Stimulated activated CD4-positive, alpha-beta T cell treated with anti-CD3 and anti-CD28 coated beads, Interleukin-2, amount 100 ng/mL, for 48 hours (primary cell): ENCODE measurements around the gene PRPF19.

Source experiments
- DNase-seq, 2 donors: peaks; one replicate each; pipeline ENCODE4 v3.0.0-alpha.2; 2020

PRPF19 gene

DNA sequence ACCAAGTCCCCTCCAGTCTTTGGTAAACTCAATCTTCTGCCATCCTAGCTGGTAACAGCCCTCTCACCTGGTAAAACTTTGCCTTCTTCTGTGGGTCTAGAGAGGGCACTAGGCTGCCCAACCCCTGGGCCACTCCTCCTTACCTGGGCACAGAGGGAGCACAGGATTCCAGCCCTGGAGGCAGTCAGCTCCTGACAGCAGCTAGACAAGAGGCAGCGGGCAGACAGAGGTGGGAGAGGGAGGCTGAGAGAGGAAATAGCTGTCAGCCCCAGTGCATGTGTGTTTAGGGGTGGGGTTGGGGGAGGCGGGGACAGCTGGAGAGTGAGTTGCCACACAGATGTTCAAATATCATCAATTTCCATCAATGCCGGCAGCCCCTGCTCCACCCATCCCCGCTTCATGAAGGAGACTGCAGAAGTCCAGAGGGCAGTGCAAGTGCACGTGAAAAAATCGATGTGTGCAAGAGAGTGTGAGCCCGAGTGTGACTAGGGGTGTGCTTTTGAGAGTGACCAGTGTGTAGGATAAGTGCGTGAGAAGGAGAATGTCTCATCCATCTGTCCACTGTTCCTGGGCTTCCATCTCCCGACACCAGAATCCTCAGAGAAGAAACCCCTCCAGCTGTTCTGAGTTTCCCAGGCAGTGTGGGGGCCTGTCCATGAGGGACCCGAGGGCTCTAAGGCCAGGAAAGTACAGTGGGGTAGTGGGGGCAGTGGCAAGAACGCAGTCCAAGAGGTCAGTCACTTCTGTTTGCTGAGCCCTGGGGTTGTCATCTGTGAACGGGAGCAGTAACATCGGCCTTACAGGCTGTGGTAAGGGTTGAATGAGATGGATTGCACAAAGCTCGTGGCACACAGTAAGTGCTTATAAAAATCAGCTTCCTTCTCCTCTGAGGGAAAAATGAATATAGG lies 50.4 kb downstream of the PRPF19 start, which contains the start of gene PTGDR2:
Gene PTGDR2, minus strand, starts transcription at position 225 of the 908 bp plus-strand sequence. CDS start 2,228 bp downstream, outside the sequence.
- no peak for DNase-seq

DNA sequence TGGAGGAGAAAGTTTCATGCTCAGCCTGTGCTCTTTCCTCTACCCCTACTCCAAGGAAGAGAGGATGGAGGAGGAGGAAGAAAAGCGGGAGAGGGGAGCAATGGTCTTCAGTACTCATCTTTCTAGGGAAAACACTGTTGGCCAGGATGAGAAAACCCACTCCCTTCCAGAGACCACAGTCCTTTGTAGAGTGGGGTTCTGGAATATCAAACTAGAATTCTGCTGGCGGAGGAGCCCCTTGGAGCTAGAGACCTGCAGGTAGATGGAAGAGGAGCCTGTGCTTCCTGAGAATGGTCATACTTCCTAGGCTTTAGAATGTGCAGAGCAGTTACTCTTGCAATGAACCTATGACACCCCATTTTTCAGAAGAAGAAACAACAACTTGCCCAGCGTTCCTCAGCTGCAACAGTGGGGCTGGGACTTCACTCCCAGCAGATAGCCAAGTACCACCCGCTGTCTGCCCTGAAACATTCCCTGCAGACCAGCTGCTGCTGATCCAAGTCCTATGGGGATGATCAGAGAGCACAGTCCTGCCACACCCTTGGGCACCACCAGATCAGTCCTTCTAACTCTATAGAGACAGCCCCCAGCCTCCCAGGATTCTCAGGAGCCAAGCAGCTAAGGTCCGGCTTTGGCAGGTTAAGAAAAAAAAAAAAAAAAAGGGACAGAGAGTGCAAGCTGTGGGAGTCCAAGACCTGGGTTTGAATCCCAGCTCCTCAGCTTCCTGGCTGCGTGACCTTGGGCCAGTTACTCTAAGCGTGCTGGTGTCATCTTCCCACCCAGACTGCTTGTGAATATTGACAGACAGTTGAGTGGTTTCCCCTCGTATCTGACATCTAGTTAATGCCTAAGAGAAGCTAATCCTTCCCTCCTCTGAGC lies 51.3 kb downstream of the PRPF19 start:
- DNase-seq: no peak

DNA sequence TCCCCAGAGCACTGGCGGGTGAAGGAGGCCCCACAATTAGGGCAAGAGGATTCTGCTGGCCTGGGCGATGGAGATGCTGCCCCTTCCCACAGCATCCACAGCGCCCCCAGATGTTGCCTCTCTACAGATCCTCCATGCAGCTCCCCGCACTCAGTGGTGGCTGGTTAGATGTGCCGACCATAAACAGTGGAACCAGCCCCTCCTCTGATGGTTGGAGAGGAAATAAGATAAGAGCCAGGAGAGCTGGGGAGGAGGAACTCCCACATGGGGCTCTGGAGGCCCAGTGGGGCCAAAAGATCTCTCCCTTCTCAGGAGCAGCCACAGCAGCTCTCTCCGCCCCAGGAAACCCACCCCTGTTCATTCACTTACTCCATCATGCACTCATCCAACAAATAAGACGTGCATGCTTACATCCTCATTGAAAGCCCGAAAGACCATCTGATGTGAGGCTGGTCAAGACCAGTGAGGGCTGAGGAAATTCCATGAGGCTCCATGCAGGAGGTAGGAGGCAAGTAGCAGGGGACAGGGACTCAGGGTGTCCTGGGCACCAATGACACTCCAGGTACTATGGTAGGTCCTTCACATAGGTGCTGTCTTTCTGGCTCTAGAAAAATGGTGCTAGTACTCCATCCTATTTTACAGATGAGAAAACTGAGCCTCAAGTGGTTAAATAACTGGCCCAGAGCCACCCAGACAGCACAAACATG lies 52.1 kb downstream of the PRPF19 start:
- DNase-seq: no peak

DNA sequence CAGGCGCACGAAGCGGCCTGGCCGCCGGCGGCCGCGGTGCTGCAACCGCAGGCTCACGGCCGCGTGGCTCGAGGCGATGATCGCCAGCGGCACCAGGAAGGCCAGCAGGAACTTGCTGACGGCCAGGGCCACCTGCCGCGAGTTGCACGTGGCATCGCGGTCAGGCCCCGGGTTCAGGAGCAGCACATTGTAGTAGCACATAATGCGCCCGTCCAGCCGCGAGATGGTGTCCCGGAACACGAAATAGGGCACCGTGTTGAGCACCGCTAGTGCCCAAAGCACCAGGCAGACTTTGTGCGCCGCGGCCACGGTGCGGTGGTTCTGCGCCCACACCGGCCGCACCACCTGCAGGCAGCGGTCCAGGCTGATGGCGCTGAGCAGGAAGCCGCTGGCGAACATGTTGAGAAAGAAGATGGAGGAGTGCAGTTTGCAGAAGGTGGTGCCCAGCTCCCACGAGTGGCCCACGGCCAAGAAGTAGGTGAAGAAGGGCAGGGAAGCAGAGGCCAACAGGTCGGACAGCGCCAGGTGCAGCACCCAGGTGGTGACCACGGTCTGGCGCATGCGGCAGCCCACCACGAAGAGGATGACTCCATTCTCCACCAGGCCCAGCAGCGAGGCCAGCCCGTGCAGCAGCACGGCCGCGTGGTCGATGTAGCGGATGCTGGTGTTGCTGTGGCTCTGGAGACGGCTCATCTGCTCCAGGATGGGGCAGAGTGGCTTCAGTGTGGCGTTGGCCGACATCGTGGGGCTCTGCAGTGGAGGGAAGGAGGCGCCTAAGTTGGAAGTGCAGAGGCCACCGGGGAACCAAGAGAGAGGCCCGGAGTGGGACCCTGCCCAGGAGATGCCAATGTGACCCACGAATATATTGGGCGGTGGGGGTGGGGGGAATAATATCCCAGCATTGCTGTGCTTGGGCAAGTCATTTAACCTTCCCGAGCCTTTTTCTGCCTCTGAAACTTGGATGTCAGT lies 53.1 kb downstream of the PRPF19 start:
- no peak for DNase-seq

DNA sequence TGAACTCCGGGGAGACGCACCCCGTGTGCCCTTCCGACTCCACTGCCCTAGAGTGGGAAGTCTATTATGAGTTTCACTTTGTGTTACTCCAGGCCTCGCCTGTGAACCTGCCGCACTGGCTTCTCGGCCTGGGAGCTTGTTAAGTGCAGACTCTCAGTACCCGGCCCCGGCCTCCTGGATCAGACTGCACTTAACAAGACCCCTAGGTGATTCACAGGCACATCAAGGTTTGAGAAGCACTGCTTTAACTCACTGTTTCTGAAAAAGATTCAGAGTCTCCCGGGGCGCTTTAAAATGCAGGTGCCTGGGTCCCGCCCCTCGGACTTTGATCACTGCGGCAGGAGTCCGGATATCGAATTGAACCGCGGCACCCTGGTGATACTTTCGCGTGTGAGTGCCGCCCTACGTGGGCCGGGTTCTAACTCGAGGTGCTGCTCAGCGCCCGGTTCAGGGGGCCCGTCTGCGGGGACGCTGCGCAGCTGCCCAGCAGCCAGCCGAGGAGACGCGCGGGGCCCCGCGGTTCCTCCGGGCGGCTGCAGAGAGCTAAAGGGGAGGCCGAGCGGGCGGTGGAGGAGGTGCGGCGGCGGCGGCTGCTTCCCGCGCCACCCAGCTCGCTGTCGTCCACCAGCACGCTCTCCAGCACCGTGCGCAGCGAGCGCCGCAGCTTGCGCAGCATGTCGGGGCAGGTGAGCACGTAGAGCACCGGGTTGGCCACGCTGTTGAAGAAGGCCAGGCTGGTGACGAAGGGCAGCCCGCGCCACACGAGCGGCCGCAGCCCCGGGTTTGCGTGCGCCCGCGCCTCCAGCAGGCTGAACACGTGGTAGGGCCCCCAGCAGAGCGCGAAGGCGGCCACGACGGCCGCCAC lies 54.0 kb downstream of the PRPF19 start:
- DNase-seq: no peak

DNA sequence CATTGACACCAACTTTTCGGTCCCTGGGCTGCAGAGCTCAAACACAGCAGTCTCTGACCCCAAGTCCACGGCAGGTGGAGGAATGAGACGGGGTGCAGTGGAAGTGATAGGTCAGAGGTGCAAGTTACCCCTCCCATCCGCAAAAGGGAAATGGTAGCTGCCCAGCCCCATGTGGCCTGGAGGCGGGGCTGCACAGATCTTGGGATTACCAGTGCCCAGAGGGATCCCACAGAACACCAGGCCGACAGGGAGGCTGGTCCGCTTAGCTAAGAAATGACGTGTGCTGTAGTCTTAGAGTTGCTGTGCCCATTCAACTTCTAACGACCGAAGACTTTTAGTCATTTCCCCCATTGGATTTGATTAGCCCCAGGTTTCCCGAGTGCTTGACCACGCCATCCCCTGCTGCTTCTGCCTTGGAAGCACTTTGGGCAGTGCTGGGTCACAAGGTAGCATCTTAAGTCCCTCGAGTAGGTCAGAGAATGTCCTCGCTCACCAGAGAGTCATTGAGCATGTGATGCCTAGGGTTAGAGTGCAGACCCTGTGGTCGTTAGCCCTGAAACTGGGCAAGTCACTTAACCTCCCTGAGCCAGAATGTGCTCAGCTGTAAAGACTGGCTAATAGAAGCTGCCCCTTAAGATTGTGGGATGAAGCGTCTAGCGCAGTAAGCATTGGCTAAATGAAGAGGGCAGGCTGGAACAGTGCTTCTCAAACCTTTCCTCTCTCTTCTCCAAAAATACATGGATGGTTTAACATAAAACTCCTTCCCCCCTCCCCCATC lies 54.9 kb downstream of the PRPF19 start:
- no peak for DNase-seq

DNA sequence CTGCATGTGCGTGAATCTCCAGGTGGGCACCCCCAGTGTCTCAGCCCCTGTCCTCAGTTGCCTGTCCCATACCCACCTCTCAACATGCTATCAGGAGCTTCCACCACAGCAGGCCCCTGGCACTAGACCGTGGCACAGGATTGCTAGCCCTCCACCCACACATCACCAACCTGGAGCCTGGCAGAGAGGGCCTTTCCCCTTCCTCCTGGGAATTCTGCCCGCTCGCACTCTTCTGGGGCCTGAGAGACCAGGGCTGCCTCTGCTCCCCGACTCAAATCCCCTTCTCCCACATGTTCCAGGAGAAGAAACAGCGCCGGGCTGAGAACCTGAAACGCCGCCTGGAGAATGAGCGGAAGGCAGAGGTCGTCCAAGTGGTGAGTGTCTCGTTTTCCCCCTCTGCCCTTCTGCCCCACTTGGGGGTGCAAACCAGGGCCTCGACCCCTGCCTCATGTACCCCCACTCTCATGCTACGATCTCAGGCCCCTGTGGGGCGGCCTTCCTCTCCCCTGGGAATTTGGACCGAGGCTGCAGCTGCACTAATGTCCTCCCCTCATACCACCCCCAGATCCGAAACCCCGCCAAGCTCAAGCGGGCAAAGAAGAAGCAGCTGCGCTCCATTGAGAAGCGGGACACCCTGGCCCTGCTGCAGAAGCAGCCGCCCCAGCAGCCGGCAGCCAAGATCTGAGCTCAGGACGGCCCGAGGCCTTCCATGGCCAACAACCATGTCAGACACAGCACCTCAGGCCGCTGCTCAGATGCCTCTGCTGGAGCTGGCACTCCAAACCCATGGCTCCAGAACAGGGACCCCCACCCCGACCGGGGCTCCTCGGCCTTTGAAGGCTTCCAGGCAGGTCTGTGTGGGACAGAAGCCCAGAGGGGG lies 56.5 kb downstream of the PRPF19 start:
- DNase-seq: no peak

DNA sequence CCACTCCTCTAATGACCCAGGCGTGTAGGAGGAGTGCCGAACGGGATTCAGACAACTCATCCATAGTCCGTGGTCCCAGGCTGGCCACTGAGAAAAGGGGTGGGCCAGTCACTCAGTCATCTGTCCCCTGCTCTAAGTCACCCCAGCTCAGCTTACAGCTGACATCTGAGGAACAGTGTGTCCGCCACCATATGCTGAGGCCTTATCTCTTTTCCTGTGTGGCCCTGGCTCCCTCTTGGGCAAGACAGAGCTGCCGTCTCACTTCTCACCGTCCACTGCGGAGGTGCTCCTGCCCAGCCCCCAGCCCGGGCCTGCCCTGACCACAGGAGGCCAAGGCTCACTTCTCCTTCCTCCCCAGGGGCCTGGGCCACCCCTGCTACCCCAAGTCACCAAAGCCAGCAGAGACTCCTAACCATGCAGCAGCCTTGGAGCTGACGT lies 57.7 kb downstream of the PRPF19 start:
- DNase-seq: no peak

DNA sequence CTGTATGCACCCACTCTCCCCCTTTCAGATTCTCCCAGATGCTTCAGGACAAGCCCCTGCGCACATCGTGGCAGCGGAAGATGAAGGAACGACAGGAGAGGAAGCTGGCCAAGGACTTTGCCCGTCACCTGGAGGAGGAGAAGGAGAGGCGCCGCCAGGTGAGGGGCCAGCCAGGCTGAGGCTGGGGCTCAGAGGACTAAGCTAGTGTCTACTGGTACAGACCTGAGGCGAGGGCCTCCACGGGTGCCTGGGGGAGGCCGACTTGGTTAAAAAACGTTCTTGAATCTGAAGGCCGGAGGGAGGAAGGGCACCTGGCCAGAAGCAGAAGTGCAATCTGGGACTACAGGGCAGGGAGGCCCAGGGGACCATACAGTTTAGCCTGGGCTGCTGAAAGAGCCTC lies 58.5 kb downstream of the PRPF19 start:
- no peak for DNase-seq

DNA sequence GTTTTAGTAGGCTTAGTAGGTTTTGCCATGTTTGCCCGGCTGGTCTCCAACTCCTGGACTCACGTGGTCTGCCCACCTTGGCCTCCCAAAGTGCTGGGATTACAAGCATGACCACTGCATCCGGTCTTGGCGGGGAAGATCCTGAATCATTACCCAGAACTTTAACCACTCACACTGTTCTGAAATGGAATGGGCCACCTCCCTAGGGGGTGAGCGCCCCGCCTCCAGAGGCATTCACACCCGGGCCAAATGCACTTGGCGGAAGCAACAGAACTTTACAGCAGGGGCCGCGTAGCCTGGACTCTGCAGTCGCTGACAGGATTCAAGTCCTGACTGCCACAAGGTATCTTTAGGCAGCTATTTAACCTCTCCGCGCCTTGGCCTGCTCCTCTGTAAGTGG lies 59.1 kb downstream of the PRPF19 start:
- no peak for DNase-seq

DNA sequence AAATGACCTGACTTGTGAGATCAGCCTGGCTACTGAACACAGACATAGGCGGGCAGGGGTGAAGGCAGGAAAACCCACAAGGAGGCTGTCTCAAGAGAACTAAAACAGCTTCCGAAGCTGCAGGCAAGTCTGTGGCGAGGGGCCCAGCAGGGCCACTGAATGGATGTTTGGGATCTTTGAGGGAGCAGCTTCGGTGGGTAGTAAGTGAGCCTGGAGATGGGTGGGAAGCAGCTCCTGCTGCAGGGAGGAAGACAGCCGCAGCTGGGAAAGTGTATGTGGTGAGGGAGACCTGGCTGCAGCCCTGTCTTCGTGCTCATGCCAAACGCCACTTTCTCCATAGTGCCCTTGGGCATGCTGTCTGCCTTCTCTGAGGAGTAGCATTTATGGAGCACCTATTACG lies 61.0 kb downstream of the PRPF19 start:
- DNase-seq: no peak

DNA sequence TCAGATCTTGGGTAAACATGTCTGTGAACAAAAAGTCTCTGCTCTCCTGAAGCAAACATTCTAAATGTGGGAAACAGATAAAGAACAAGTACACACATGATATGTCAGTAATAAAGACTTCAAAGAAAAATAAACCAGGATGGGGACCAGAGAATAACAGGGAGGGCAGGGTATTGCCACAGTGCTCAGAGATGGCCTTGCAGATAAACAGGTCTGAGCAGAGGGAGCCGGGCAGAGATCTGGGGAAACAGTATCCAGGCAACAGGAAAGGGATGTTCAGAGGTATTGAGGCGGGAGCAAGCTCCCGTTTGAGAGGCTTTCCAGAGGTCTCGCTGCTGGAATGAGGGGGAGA lies 61.5 kb downstream of the PRPF19 start:
- no peak for DNase-seq

DNA sequence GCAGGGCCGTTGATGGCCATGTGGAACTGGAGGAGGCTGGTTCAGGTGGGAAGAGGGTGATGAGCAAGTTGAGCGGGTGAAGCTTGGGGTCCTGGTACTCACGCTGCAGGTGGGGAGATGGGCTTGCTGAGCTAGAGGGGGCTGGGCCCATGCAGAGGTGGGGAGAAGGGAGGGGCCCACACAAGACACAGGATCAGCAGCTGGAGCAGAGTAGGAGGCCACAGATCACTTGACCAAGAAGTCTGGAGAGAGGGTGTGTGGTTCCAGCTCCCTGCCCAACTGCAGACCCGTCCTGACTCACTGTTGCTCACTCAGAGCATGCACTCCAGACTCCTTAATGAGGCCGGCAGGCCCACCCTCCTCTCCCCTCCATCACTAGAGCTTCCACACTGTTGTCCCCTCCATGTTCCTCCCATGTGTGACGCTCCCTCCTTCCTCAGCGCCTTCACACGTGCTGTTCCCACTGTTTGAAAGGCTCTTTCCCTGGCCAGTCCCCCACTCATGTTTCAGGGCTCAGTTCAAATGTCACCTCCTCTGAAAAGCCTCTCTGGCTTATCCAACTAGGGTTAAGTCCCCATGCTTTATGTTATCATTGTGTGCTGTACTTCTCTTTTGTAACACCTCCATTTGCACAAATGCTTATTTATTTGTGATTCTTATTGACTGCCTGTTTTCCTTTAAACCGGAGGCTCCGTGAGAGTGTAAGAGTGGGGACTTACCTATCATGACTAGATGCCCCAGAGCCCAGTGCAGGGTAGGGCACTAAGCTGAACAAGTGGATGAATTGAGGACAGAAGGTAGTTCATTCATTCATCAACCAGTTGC lies 62.1 kb downstream of the PRPF19 start:
- no peak for DNase-seq

DNA sequence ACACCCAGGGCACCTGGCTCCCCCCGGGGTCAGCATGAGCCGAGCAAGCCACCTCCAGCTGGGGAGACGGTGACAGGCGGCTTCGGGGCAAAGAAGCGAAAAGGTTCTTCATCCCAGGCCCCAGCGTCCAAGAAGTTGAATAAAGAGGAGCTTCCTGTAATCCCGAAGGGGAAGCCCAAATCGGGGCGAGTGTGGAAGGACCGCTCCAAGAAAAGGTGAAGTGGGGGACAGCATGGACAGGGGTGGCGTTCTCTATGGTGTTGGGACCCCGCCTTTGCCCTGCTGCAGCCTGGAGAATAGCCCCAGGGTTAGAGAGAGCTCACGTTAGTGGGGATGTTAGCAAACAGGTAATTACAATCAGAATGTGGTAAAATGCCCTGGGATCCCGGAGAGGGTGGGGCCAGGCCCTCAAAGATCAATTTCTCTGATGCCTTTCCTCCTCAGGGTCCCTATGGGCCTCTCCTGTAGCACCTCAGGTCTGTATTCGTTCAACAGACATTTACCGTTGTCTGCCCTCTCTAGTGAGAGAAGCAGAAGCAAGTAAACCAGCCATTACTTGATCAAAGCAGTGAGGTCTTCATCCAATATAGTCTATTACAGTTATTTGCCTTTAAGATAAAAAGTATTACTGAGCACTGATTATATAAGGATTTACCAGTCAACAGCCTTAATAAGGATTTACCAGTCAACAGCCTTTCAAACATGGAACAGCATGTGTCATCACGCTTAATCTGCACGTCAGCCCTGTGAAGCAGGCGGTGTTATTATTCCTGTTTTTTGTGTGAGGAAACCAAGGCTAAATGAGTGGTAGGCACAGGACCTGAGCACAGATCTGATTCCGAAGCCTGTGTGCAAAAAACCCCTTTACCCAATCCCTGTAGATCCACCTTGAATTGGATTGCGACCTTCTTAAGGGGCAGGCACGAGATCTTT lies 63.5 kb downstream of the PRPF19 start:
- DNase-seq: no peak

DNA sequence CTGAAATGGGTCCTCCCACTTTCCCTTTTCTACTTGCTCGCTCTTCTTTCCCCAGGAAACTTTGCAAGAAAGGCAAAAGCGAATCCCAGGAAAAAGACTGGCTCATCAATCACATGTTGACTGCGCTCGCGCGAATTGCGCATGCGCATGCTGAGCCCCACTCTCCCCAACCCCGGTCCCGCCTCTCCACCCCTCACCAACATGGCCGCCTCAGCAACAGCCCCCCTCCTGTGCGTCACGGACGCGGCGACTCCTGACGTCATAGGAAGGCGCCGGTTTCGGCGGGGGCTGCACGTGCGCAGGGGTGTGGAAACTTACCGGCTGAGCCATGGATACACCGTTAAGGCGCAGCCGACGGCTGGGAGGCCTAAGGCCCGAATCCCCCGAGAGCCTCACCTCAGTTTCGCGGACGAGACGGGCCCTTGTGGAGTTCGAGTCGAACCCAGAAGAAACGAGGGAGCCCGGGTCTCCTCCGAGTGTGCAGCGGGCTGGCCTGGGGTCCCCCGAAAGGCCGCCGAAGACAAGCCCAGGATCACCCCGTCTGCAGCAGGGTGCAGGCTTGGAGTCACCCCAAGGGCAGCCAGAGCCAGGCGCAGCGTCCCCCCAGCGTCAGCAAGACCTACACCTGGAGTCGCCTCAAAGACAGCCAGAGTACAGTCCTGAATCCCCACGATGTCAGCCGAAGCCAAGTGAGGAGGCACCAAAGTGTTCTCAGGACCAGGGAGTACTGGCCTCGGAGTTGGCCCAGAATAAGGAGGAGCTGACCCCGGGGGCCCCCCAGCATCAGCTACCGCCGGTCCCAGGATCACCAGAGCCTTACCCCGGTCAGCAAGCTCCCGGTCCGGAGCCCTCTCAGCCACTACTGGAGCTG lies 64.4 kb downstream of the PRPF19 start, which contains the start of gene CCDC86:
Gene CCDC86, plus strand, starts transcription at position 317 of the 871 bp plus-strand sequence. Its CDS starts 12 bp downstream, at position 329.
- peak; percentile 99 to 100 for DNase-seq
